H1 (cell line): ENCODE results near the gene CNOT1. TPM values are rescaled to one million over a fixed set of nuclear protein-coding genes. Genes with fewer than 3 reads are reported as not detected.

Source experiments
- CTCF ChIA-PET: fragments of 300-600 bp; sonication (Branson Sonifier 250); formaldehyde crosslinking; loops from one replicate; lab custom pipeline; 2021; ENCODE audit not compliant: partially characterized antibody; lab: Charles Lee
- POLR2A ChIA-PET: fragments of 300-600 bp; sonication (Branson Sonifier 250); formaldehyde crosslinking; loops from one replicate; lab custom pipeline; 2021; ENCODE audit warnings: inconsistent platforms; ENCODE audit not compliant: partially characterized antibody; lab: Charles Lee
- DNase-seq, 2 experiments: peaks; one replicate each; pipeline versions ENCODE4 v3.0.0 to v3.0.0-alpha.2; 2010 to 2022; ENCODE audit warnings: low spot score in 2 of 2, low read depth in 1 of 2, mixed read lengths in 1 of 2
- FAIRE-seq: peaks from 2 replicates; lab custom pipeline; 2011; peaks lifted over from hg19 to GRCh38; lab: Jason Lieb, UNC
- H2AFZ ChIP-seq: 2 replicates; pipeline ENCODE4 v1.8.1; 2012; ENCODE audit warnings: low read length, inconsistent platforms
- H2AK5ac ChIP-seq: 2 replicates; pipeline ENCODE4 v1.6.1; 2013; ENCODE audit warnings: low read depth, low read length
- H2BK120ac ChIP-seq: replicated peaks from 2 replicates; pipeline ENCODE3; 2013; ENCODE audit warnings: low read depth, low read length, inconsistent platforms
- H2BK12ac ChIP-seq: 2 replicates; pipeline ENCODE4 v1.6.1; 2013; ENCODE audit warnings: low read depth, low read length
- H2BK15ac ChIP-seq: 2 replicates; pipeline ENCODE4 v1.6.1; 2013; ENCODE audit warnings: low read length
- H2BK20ac ChIP-seq: 2 replicates; pipeline ENCODE4 v1.6.1; 2013; ENCODE audit warnings: low read length
- H2BK5ac ChIP-seq: 2 replicates; pipeline ENCODE4 v1.6.1; 2013; ENCODE audit warnings: low read depth, low read length
- H3K14ac ChIP-seq: 2 replicates; pipeline ENCODE4 v1.6.1; 2013; ENCODE audit warnings: inconsistent platforms; ENCODE audit not compliant: insufficient read length
- H3K18ac ChIP-seq: 2 replicates; pipeline ENCODE4 v1.6.1; 2013; ENCODE audit warnings: low read length; ENCODE audit errors: extremely low read depth
- H3K23ac ChIP-seq: 2 replicates; pipeline ENCODE4 v1.6.1; 2013; ENCODE audit warnings: inconsistent platforms; ENCODE audit not compliant: insufficient read length
- H3K23me2 ChIP-seq: 2 replicates; pipeline ENCODE4 v1.6.1; 2013; ENCODE audit warnings: low read depth, low read length
- H3K27ac ChIP-seq: 2 replicates; pipeline ENCODE4 v1.6.1; 2011; ENCODE audit warnings: low read depth, low read length, inconsistent platforms
- H3K27me3 ChIP-seq, 4 experiments: replicated peaks in 1 of 4; 1 replicate in 1 of 4; 2 replicates in 3 of 4; pipeline versions ENCODE4 v1.6.1 to v1.8.1; 2011 to 2013; ENCODE audit warnings: low read length in 3 of 4, mild to moderate bottlenecking in 3 of 4, inconsistent platforms in 2 of 4, mixed read lengths in 2 of 4, moderate library complexity in 1 of 4; ENCODE audit not compliant: control insufficient read depth in 3 of 4, insufficient read depth in 3 of 4; ENCODE audit errors: extremely low read depth in 1 of 4
- H3K36me3 ChIP-seq, 4 experiments: 2 replicates each; pipeline versions ENCODE4 v1.6.1 to v1.8.1; 2011 to 2013; ENCODE audit warnings: mild to moderate bottlenecking in 4 of 4, low read length in 3 of 4, moderate library complexity in 2 of 4, control low read depth in 1 of 4, inconsistent platforms in 1 of 4; ENCODE audit not compliant: insufficient read depth in 4 of 4, control insufficient read depth in 2 of 4
- H3K4ac ChIP-seq: replicated peaks from 2 replicates; pipeline ENCODE3; 2013; ENCODE audit warnings: low read length, low read depth, mixed read lengths, inconsistent platforms; ENCODE audit not compliant: insufficient read length
- H3K4me1 ChIP-seq, 4 experiments: replicated peaks in 1 of 4; 1 replicate in 1 of 4; 2 replicates in 3 of 4; pipeline versions ENCODE4 v1.6.1 to v1.8.1; 2011 to 2013; ENCODE audit warnings: low read length in 3 of 4, inconsistent platforms in 2 of 4, mixed read lengths in 1 of 4; ENCODE audit not compliant: insufficient read depth in 4 of 4, control insufficient read depth in 3 of 4
- H3K4me2 ChIP-seq, 2 experiments: 2 replicates each; pipeline versions ENCODE4 v1.6.1 to v1.8.1; 2011 to 2013; ENCODE audit warnings: low read depth in 2 of 2, low read length in 2 of 2, control low read depth in 1 of 2, inconsistent platforms in 1 of 2, mild to moderate bottlenecking in 1 of 2; ENCODE audit not compliant: insufficient read depth in 1 of 2
- H3K4me3 ChIP-seq, 4 experiments: fragments of 200-600, 300-600 bp in 1 of 4; sonication (generic), shearing (Covaris generic), sonication (Bioruptor Twin) in 1 of 4; 2 replicates each; pipeline versions ENCODE4 v1.5.1 to v1.8.1; 2011 to 2016; ENCODE audit warnings: low read length in 4 of 4, low read depth in 3 of 4, control low read depth in 2 of 4, inconsistent platforms in 2 of 4, mild to moderate bottlenecking in 2 of 4, mixed read lengths in 1 of 4, moderate library complexity in 1 of 4; ENCODE audit not compliant: insufficient read depth in 2 of 4; ENCODE audit errors: extremely low read depth in 1 of 4
- H3K56ac ChIP-seq: replicated peaks from 2 replicates; pipeline ENCODE3; 2013; ENCODE audit warnings: low read depth, mild to moderate bottlenecking, mixed read lengths, low read length, inconsistent platforms; ENCODE audit not compliant: insufficient read length
- H3K79me1 ChIP-seq: 2 replicates; pipeline ENCODE4 v1.6.1; 2013; ENCODE audit warnings: low read depth, low read length, control low read depth
- H3K79me2 ChIP-seq, 2 experiments: 2 replicates each; pipeline versions ENCODE4 v1.6.1 to v1.8.1; 2012 to 2013; ENCODE audit warnings: low read length in 2 of 2, mild to moderate bottlenecking in 2 of 2, inconsistent platforms in 1 of 2; ENCODE audit not compliant: insufficient read depth in 2 of 2, control insufficient read depth in 1 of 2
- H3K9ac ChIP-seq, 4 experiments: replicated peaks in 1 of 4; 1 replicate in 1 of 4; 2 replicates in 3 of 4; pipeline versions ENCODE4 v1.6.1 to v1.8.1; 2011 to 2013; ENCODE audit warnings: low read depth in 3 of 4, low read length in 3 of 4, control low read depth in 2 of 4, mild to moderate bottlenecking in 2 of 4, moderate library complexity in 2 of 4, inconsistent platforms in 1 of 4; ENCODE audit errors: extremely low read depth in 1 of 4
- H3K9me3 ChIP-seq, 2 experiments: 2 replicates each; pipeline versions ENCODE4 v1.6.1 to v1.8.1; 2012 to 2013; ENCODE audit warnings: mild to moderate bottlenecking in 2 of 2, moderate library complexity in 2 of 2, control low read depth in 1 of 2, inconsistent platforms in 1 of 2, low read depth in 1 of 2, low read length in 1 of 2, mixed read lengths in 1 of 2; ENCODE audit not compliant: insufficient read depth in 2 of 2
- H4K20me1 ChIP-seq, 2 experiments: replicated peaks in 1 of 2; 2 replicates each; pipeline versions ENCODE3 to v1.8.1; 2011 to 2013; ENCODE audit warnings: inconsistent platforms in 2 of 2, low read length in 2 of 2, mild to moderate bottlenecking in 1 of 2; ENCODE audit not compliant: insufficient read depth in 2 of 2, control insufficient read depth in 1 of 2
- H4K5ac ChIP-seq: 2 replicates; pipeline ENCODE4 v1.6.1; 2013; ENCODE audit warnings: low read length, low read depth, mixed read lengths, inconsistent platforms; ENCODE audit not compliant: insufficient read length
- H4K8ac ChIP-seq: 2 replicates; pipeline ENCODE4 v1.8.0; 2013; ENCODE audit warnings: mild to moderate bottlenecking, moderate library complexity, low read length, inconsistent platforms; ENCODE audit not compliant: insufficient read depth; ENCODE audit errors: extremely low read depth
- H4K91ac ChIP-seq: replicated peaks from 2 replicates; pipeline ENCODE3; 2013; ENCODE audit warnings: low read length, mixed read lengths, inconsistent platforms; ENCODE audit not compliant: insufficient read length
- RFX5 ChIP-seq: IDR thresholded peaks from 2 replicates; pipeline ENCODE4 v1.6.1; 2011; ENCODE audit warnings: low read depth, low read length, improper control_type of control experiment, borderline replicate concordance
- TAF7 ChIP-seq: optimal IDR thresholded peaks from 2 replicates; pipeline ENCODE3; 2011; ENCODE audit warnings: low read depth, mild to moderate bottlenecking, inconsistent platforms, low read length, moderate library complexity, borderline replicate concordance
- ZNF274 ChIP-seq: IDR thresholded peaks from 2 replicates; pipeline ENCODE4 v1.7.0; 2012; ENCODE audit warnings: low read length, borderline replicate concordance; ENCODE audit errors: extremely low read depth
- WGBS, 2 experiments: shearing (Covaris generic) in 1 of 2; methylation state at CpG; one replicate each; pipeline versions ENCODE4 v1.1.6 to v1.1.7; 2013 to 2015; ENCODE audit warnings: low lambda C conversion rate in 2 of 2, mixed read lengths in 2 of 2, inconsistent platforms in 1 of 2, low coverage in 1 of 2, missing lambda C conversion rate in 1 of 2; ENCODE audit not compliant: insufficient replicate concordance in 2 of 2, insufficient coverage in 1 of 2, insufficient read length in 1 of 2; ENCODE audit errors: extremely low coverage in 1 of 2, missing lambda C conversion rate in 1 of 2; 5-methylcytosine and 5-hydroxymethylcytosine counted together
- polyA plus RNA-seq, 7 experiments: library from polyadenylated mRNA; depleted of rRNA in 3 of 7; stranded (reverse) in 5 of 7; unstranded in 2 of 7; fragments of >200 nt in 5 of 7; fragments of 200-250 nt in 2 of 7; gene quantifications; 1 replicate in 5 of 7; 2 replicates in 1 of 7; 4 replicates in 1 of 7; pipeline versions ENCODE4 v1.2.1 to v1.2.3, GENCODE V29; 2011 to 2013; ENCODE audit warnings: missing spikeins in 2 of 7, mixed read lengths in 2 of 7
- total RNA-seq: library from RNA; stranded (reverse); fragmentation: NEBNext Ultra II Directional; extraction: Animal tissue kit (Norgen Biotek cat#: 25700); gene quantifications from 2 replicates; pipeline ENCODE4 v1.2.1, GENCODE V29; 2021

Gene CNOT1
- total and polyA plus RNA-seq, 2 of the 8 experiments (the other 6 are each of a cell fraction or from before 2014, with no cell fraction given), result 306 to 319 TPM

DNA sequence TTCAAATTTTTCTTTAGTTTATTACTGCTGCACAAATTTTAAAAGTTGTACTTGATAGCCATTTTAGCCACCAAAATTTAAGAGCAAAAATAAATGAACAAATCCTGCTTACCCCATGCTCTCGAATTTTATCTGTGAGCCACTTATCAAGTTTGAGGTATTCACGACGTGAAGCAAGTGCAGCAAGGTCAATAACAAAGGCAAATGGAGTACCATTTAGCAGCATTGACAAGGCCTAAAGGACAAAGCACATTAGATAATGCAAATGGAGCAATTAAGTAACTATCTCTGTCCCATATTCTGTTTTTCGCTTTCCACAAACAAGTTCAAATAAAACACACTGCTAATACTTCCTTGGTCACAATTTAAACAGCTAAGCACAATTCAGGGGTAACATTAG lies 54.7 kb downstream of the CNOT1 start:
- no peak overlapping the region for H2BK20ac ChIP-seq
- H3K23ac ChIP-seq, result no peak overlapping the region
- no peak overlapping the region for H2BK5ac ChIP-seq
- H3K27ac ChIP-seq, result no peak overlapping the region
- no peak overlapping the region for H2AK5ac ChIP-seq
- H3K36me3 ChIP-seq, result peaks cover 33 to 96% (median 69%) of the 10 kb centered on the region in 4 experiments
- no peaks in the 10 kb centered on the region for H3K23me2 ChIP-seq
- H3K4me3 ChIP-seq, result no peak overlapping the region
- no peak overlapping the region for H3K56ac ChIP-seq
- H3K4ac ChIP-seq, result no peak overlapping the region
- ChIA-PET POLR2A (no interaction called here), CTCF (no interaction called here)
- no peak overlapping the region for H2AFZ ChIP-seq
- no peak overlapping the region for H3K4me2 ChIP-seq
- no peaks in the 10 kb centered on the region for H3K27me3 ChIP-seq
- H4K5ac ChIP-seq, result no peak overlapping the region
- no peak overlapping the region for H3K9ac ChIP-seq
- peaks cover 0 to 7% of the 10 kb centered on the region in 2 experiments; a peak in 2 of 4 replicates for H3K79me2 ChIP-seq
- no peaks in the 10 kb centered on the region for H3K4me1 ChIP-seq
- FAIRE-seq, result no peak
- H4K8ac ChIP-seq, result no peak overlapping the region
- no peak overlapping the region for H4K91ac ChIP-seq
- no peak overlapping the region for H2BK15ac ChIP-seq
- no peak overlapping the region for H2BK12ac ChIP-seq
- DNase-seq, result no peak
- peaks cover 7 to 8% of the 10 kb centered on the region in 2 experiments for H4K20me1 ChIP-seq
- H3K14ac ChIP-seq, result no peak overlapping the region
- 93% methylated on average over 4 of the region's 4 CpGs; no CpG with 5 or more reads in 1 of the 2 experiments for WGBS, 2 experiments
- H3K79me1 ChIP-seq, result peaks cover 2% of the 10 kb centered on the region; the same call in 1 of the 2 replicates
- no peak overlapping the region for H3K18ac ChIP-seq
- no peak overlapping the region for H2BK120ac ChIP-seq
- H3K9me3 ChIP-seq, result no peaks in the 10 kb centered on the region
- TF ChIP-seq TAF7, result no peak
- no peak for TF ChIP-seq RFX5
- TF ChIP-seq ZNF274, result no peak
